HG02852 (cell line): Measurements from ENCODE around the gene EPHA5.
A peak's percentile ranks its signal among the peaks of the same experiment; 100 is the strongest.
"Not testable (repeated sequence)": the region's sequence is repeated elsewhere in the genome, so short reads cannot be mapped to it uniquely, and the experiment has no call there.

ENCODE experiments used
- ATAC-seq: cut with Tn5 transposase; IDR thresholded peaks from one replicate; pipeline ENCODE4 v1.9.1; 2021; ENCODE audit warnings: mild to moderate bottlenecking, moderate library complexity; ENCODE audit not compliant: unreplicated experiment

The EPHA5 gene

GRCh38 chr4:65386927-65387326 lies 283.4 kb downstream of the EPHA5 start:
- no peak for ATAC-seq

- no peak for ATAC-seq
These were observed 286.5 kb downstream of the EPHA5 start for GRCh38 chr4:65383589-65384305.

- ATAC-seq, result no peak
These were observed 288.6 kb downstream of the EPHA5 start for GRCh38 chr4:65381648-65382047.

GRCh38 chr4:65370709-65371108 lies 299.6 kb downstream of the EPHA5 start:
- ATAC-seq, result no peak

- ATAC-seq, result no peak
These were observed 303.0 kb downstream of the EPHA5 start for GRCh38 chr4:65367306-65367705.

- no peak for ATAC-seq
These were observed 311.4 kb downstream of the EPHA5 start for GRCh38 chr4:65358914-65359313.

- no peak for ATAC-seq
These were observed 317.2 kb downstream of the EPHA5 start for GRCh38 chr4:65353098-65353497.

- ATAC-seq, result no peak
These were observed 325.9 kb downstream of the EPHA5 start for GRCh38 chr4:65344278-65344825.

- ATAC-seq, result no peak
These were observed 326.9 kb downstream of the EPHA5 start for GRCh38 chr4:65343342-65343741.

- ATAC-seq, result no peak
These were observed 328.7 kb downstream of the EPHA5 start for GRCh38 chr4:65341557-65341956.

- ATAC-seq, result no peak
These were observed 329.7 kb downstream of the EPHA5 start for GRCh38 chr4:65340382-65341109.

- no peak for ATAC-seq
These were observed 332.9 kb downstream of the EPHA5 start for GRCh38 chr4:65337371-65337770.

GRCh38 chr4:65336465-65336864 lies 333.8 kb downstream of the EPHA5 start:
- ATAC-seq, result no peak

- ATAC-seq, result no peak
These were observed 353.8 kb downstream of the EPHA5 start for GRCh38 chr4:65316534-65316933.

GRCh38 chr4:65311120-65311519 lies 359.2 kb downstream of the EPHA5 start:
- ATAC-seq, result no peak

GRCh38 chr4:65310586-65310985 lies 359.7 kb downstream of the EPHA5 start:
- no peak for ATAC-seq

- not testable (repeated sequence) for ATAC-seq
These were observed 361.7 kb downstream of the EPHA5 start for GRCh38 chr4:65308626-65309025.

- ATAC-seq, result peak; percentile 53
These were observed 368.1 kb downstream of the EPHA5 start for GRCh38 chr4:65302145-65302544.

GRCh38 chr4:65296246-65296645 lies 374.0 kb downstream of the EPHA5 start:
- no peak for ATAC-seq

GRCh38 chr4:65287071-65287470 lies 383.2 kb downstream of the EPHA5 start:
- ATAC-seq, result no peak
